ENCODE results near the gene TPCN2.

DNA sequence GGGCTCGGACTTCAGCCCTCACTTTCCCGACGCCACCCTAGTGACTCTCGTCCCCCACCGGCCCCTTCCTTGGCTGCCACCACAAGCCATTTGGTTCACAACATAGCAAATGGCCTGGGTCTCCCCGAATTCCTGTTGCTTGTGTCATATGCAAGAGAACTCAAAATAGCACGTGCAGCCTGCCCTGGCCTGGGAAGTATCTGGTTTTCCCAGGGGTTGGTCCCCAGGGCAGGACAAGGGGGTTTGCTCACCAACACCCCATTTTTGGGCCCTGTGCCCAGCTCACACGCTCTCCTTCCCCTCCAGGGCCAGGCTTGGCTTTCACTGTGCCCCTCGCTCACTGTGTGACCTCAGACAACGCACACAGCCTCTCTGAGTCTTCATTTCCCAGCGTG, 12.8 kb upstream of the TPCN2 start:
- TF ChIP-seq, protein P1, sequence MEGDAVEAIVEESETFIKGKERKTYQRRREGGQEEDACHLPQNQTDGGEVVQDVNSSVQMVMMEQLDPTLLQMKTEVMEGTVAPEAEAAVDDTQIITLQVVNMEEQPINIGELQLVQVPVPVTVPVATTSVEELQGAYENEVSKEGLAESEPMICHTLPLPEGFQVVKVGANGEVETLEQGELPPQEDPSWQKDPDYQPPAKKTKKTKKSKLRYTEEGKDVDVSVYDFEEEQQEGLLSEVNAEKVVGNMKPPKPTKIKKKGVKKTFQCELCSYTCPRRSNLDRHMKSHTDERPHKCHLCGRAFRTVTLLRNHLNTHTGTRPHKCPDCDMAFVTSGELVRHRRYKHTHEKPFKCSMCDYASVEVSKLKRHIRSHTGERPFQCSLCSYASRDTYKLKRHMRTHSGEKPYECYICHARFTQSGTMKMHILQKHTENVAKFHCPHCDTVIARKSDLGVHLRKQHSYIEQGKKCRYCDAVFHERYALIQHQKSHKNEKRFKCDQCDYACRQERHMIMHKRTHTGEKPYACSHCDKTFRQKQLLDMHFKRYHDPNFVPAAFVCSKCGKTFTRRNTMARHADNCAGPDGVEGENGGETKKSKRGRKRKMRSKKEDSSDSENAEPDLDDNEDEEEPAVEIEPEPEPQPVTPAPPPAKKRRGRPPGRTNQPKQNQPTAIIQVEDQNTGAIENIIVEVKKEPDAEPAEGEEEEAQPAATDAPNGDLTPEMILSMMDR (conservative IDR thresholded peaks at IDR 0.05 in 1 of 2, IDR thresholded peaks at IDR 0.05 in 1 of 2; ENCODE audit: extremely low read depth in 1 of 2, insufficient read depth in 1 of 2, low read depth in 1 of 2, low read length in 2 of 2), result no peak
- no peak for TF ChIP-seq EZH2 (IDR thresholded peaks at IDR 0.05; ENCODE audit: borderline replicate concordance, low read length)
